Neural progenitor cell (in vitro differentiated cells): ENCODE results near the gene C19orf73. TPM values are rescaled to one million over a fixed set of nuclear protein-coding genes. Genes with fewer than 3 reads are reported as not detected.
A peak's percentile ranks its signal among the peaks of the same experiment; 100 is the strongest.

Experiments used
- DNase-seq: peaks from one replicate; pipeline ENCODE4 v3.0.0-alpha.2; 2016; ENCODE audit warnings: low spot score
- H2AFZ ChIP-seq: fragments of 200-600 bp; sonication (generic); replicated peaks from 2 replicates; pipeline ENCODE4 v1.6.1; 2016; ENCODE audit warnings: antibody characterized with exemption
- H3F3A ChIP-seq: fragments of 200-600 bp; sonication (generic); 2 replicates; pipeline ENCODE4 v1.6.1; 2016; ENCODE audit warnings: antibody characterized with exemption, low read depth
- H3K27ac ChIP-seq: fragments of 200-600 bp; sonication (generic); 2 replicates; pipeline ENCODE4 v1.5.1; 2016; ENCODE audit warnings: mild to moderate bottlenecking
- H3K27me3 ChIP-seq: fragments of 200-600 bp; sonication (generic); 2 replicates; pipeline ENCODE4 v1.6.1; 2016; ENCODE audit warnings: mild to moderate bottlenecking, moderate library complexity
- H3K36me3 ChIP-seq: fragments of 200-600 bp; sonication (generic); 2 replicates; pipeline ENCODE4 v1.5.1; 2016
- H3K4me1 ChIP-seq: fragments of 200-600 bp; sonication (generic); 2 replicates; pipeline ENCODE4 v1.6.1; 2016; ENCODE audit warnings: mixed run types
- H3K4me2 ChIP-seq: fragments of 200-600 bp; sonication (generic); 2 replicates; pipeline ENCODE4 v1.6.1; 2016
- H3K4me3 ChIP-seq: fragments of 200-600 bp; sonication (generic); 2 replicates; pipeline ENCODE4 v1.5.1; 2016
- H3K79me2 ChIP-seq: fragments of 200-600 bp; sonication (generic); 2 replicates; pipeline ENCODE4 v1.6.1; 2016; ENCODE audit warnings: low read depth
- H3K9ac ChIP-seq: fragments of 200-600 bp; sonication (generic); 2 replicates; pipeline ENCODE4 v1.6.1; 2016
- H3K9me3 ChIP-seq: fragments of 200-600 bp; sonication (generic); 2 replicates; pipeline ENCODE4 v1.5.1; 2016; ENCODE audit warnings: low read depth
- H4K20me1 ChIP-seq: fragments of 200-600 bp; sonication (generic); 2 replicates; pipeline ENCODE4 v1.6.1; 2016; ENCODE audit warnings: low read depth
- H3K27ac Mint-ChIP-seq: 3 replicates; pipeline ENCODE4 v1.8.0; 2021; ENCODE audit warnings: mixed read lengths
- H3K27me3 Mint-ChIP-seq: 2 replicates; pipeline ENCODE4 v1.8.0; 2022; ENCODE audit warnings: low read depth, mild to moderate bottlenecking, inconsistent platforms, moderate library complexity, mixed read lengths; ENCODE audit not compliant: insufficient read depth
- H3K36me3 Mint-ChIP-seq: 3 replicates; pipeline ENCODE4 v1.8.0; 2021; ENCODE audit warnings: mixed read lengths
- H3K4me1 Mint-ChIP-seq: 3 replicates; pipeline ENCODE4 v1.8.0; 2021; ENCODE audit warnings: mixed read lengths
- H3K4me3 Mint-ChIP-seq: 3 replicates; pipeline ENCODE4 v1.8.0; 2021; ENCODE audit warnings: mild to moderate bottlenecking, moderate library complexity, mixed read lengths
- H3K9me3 Mint-ChIP-seq: 3 replicates; pipeline ENCODE4 v1.8.0; 2020; ENCODE audit warnings: mixed read lengths
- CTCF ChIP-seq: fragments of 200-600 bp; sonication (generic); IDR thresholded peaks from 2 replicates; pipeline ENCODE4 v1.5.1; 2017; ENCODE audit warnings: antibody characterized with exemption, mild to moderate bottlenecking
- EZH2 ChIP-seq: fragments of 200-600 bp; sonication (generic); IDR thresholded peaks from 2 replicates; pipeline ENCODE4 v1.6.1; 2017; ENCODE audit warnings: antibody characterized with exemption, mild to moderate bottlenecking, moderate library complexity
- EZH2phosphoT487 ChIP-seq: fragments of 200-600 bp; sonication (generic); IDR thresholded peaks from 2 replicates; pipeline ENCODE4 v1.6.1; 2017; ENCODE audit warnings: antibody characterized with exemption
- total RNA-seq: library from RNA; depleted of rRNA; stranded (reverse); fragments of >200 nt; gene quantifications from 2 replicates; pipeline ENCODE4 v1.2.3, GENCODE V29; 2015; ENCODE audit warnings: low replicate concordance

Gene C19orf73
- total RNA-seq, 1 donor from 2014 or later, result not detected

DNA sequence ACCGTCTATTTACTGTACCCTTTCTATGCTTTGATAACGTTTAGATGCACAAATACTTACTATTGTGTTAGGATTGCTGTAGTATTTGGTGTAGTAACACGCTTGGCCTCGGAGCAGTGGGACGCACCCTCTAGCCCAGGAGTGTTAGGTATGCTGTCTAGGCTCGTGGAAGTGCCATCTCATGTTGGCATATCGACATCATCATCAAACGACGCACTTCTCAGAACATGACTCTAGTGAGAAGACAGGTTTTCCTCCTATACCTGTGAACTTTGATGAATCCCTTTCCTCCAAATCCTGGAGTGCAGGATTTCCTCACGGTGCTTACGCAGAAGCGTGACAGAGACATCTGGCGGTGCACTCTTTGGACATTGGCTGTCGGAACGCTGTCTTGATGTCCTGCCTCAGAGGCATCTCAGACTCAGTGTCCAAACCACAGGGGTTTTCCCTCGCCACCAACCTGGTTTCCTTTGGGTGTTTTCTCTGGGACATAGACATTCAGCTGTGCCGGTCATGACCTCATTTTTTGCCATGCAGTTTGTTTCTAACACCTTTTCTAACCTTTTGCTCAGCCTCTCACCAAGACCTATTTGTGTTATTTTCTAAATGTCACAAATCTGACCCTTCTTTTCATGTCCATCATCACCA lies 27.4 kb downstream of the C19orf73 start:
- H3K9me3 Mint-ChIP-seq, result no peaks in the 10 kb centered on the region
- no peaks in the 10 kb centered on the region for H3K27me3 ChIP-seq
- peaks cover 99% of the 10 kb centered on the region for H3K79me2 ChIP-seq
- H3K36me3 ChIP-seq, result peaks cover 12% of the 10 kb centered on the region
- H3K27me3 Mint-ChIP-seq, result no peaks in the 10 kb centered on the region
- no peak overlapping the region for H3K4me2 ChIP-seq
- peaks cover 30% of the 10 kb centered on the region for H3K36me3 Mint-ChIP-seq
- TF ChIP-seq CTCF (no peak), EZH2phosphoT487 (no peak), EZH2 (no peak)
- H3K4me1 ChIP-seq, result peaks cover 10% of the 10 kb centered on the region
- no peak for DNase-seq
- peaks cover 99% of the 10 kb centered on the region for H4K20me1 ChIP-seq
- H2AFZ ChIP-seq, result no peak overlapping the region
- no peak overlapping the region for H3K4me3 Mint-ChIP-seq
- peaks cover 44% of the 10 kb centered on the region for H3F3A ChIP-seq
- no peak overlapping the region for H3K4me3 ChIP-seq
- peaks cover 8% of the 10 kb centered on the region for H3K4me1 Mint-ChIP-seq
- H3K27ac ChIP-seq, result no peak overlapping the region
- H3K27ac Mint-ChIP-seq, result no peak overlapping the region
- H3K9ac ChIP-seq, result no peak overlapping the region
- H3K9me3 ChIP-seq, result no peaks in the 10 kb centered on the region

DNA sequence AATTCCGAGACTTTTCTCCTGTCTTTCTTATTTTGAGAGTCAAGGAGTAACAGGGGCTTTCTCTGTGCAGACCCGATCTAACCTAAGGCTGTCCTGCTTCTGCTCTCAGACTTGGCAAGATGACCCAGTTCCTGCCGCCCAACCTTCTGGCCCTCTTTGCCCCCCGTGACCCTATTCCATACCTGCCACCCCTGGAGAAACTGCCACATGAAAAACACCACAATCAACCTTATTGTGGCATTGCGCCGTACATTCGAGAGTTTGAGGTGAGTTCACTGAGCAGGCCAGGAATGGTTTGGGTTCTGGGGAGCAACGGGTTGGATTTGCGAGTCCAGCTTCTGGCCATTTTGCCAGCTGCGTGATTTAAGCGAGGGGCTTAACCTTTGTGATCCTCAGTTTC lies 32.6 kb downstream of the C19orf73 start:
- peak overlapping the region; percentile 89 for H3K4me3 ChIP-seq
- Mint-ChIP-seq H3K27me3 (peaks cover 2% of the 10 kb centered on the region), H3K4me1 (peaks cover 20% of the 10 kb centered on the region), H3K4me3 (peak overlapping the region; percentile 97), H3K27ac (peak overlapping the region; percentile 94), H3K9me3 (no peaks in the 10 kb centered on the region), H3K36me3 (peaks cover 16% of the 10 kb centered on the region)
- peaks cover 14% of the 10 kb centered on the region for H3F3A ChIP-seq
- H3K27me3 ChIP-seq, result peaks cover 4% of the 10 kb centered on the region
- no peak for TF ChIP-seq CTCF
- TF ChIP-seq EZH2, result no peak
- TF ChIP-seq EZH2phosphoT487, result no peak
- no peaks in the 10 kb centered on the region for H3K9me3 ChIP-seq
- peaks cover 59% of the 10 kb centered on the region for H3K79me2 ChIP-seq
- no peak overlapping the region for H3K27ac ChIP-seq
- H3K36me3 ChIP-seq, result peaks cover 7% of the 10 kb centered on the region
- H3K9ac ChIP-seq, result peak overlapping the region; percentile 96
- H3K4me2 ChIP-seq, result peak overlapping the region; percentile 100
- no peak overlapping the region for H2AFZ ChIP-seq
- peaks cover 18% of the 10 kb centered on the region for H3K4me1 ChIP-seq
- DNase-seq, result no peak
- peaks cover 59% of the 10 kb centered on the region for H4K20me1 ChIP-seq

- peak overlapping the region; percentile 93 for H3K27ac ChIP-seq
- TF ChIP-seq EZH2phosphoT487, result no peak
- no peak for TF ChIP-seq CTCF
- TF ChIP-seq EZH2, result no peak
- peaks cover 3% of the 10 kb centered on the region for H3K27me3 Mint-ChIP-seq
- no peaks in the 10 kb centered on the region for H3K9me3 ChIP-seq
- peak overlapping the region; percentile 100 for H3K4me2 ChIP-seq
- peaks cover 20% of the 10 kb centered on the region for H3K4me1 Mint-ChIP-seq
- DNase-seq, result no peak
- H3K36me3 ChIP-seq, result peaks cover 6% of the 10 kb centered on the region
- peaks cover 15% of the 10 kb centered on the region for H3K36me3 Mint-ChIP-seq
- H3F3A ChIP-seq, result peaks cover 14% of the 10 kb centered on the region
- no peaks in the 10 kb centered on the region for H3K9me3 Mint-ChIP-seq
- H3K4me1 ChIP-seq, result peaks cover 18% of the 10 kb centered on the region
- peak overlapping the region; percentile 97 for H3K4me3 Mint-ChIP-seq
- peaks cover 56% of the 10 kb centered on the region for H3K79me2 ChIP-seq
- peak overlapping the region; percentile 89 for H3K4me3 ChIP-seq
- peak overlapping the region; percentile 83 for H2AFZ ChIP-seq
- H3K9ac ChIP-seq, result peak overlapping the region; percentile 96
- H4K20me1 ChIP-seq, result peaks cover 54% of the 10 kb centered on the region
- H3K27ac Mint-ChIP-seq, result peak overlapping the region; percentile 94
- H3K27me3 ChIP-seq, result peaks cover 7% of the 10 kb centered on the region
These were observed 33.1 kb downstream of the C19orf73 start for GRCh38 chr19:49085868-49086232.
